Right cardiac atrium (tissue), 5 donors: ENCODE measurements around the gene PPRC1. TPM values are rescaled to one million over a fixed set of nuclear protein-coding genes. Genes with fewer than 3 reads are reported as not detected.

Source experiments
- ATAC-seq, 2 donors: fragments of 200-7000 bp; cut with Tn5 transposase; one replicate each; pipeline versions ENCODE4 v1.8.0 to v1.9.1; 2020; ENCODE audit warnings: moderate library complexity in 2 of 2, mild to moderate bottlenecking in 1 of 2
- DNase-seq, 3 donors: peaks; one replicate each; pipeline ENCODE4 v3.0.0-alpha.2; 2020
- H3K27ac ChIP-seq: one replicate; pipeline ENCODE4 v1.5.1; 2013; ENCODE audit warnings: mild to moderate bottlenecking, low read length, control low read depth, moderate library complexity
- H3K27me3 ChIP-seq: one replicate; pipeline ENCODE4 v1.6.1; 2013; ENCODE audit not compliant: control insufficient read depth, insufficient read depth
- H3K4me1 ChIP-seq: one replicate; pipeline ENCODE4 v1.6.1; 2013; ENCODE audit warnings: low read length; ENCODE audit not compliant: control insufficient read depth, insufficient read depth
- H3K4me3 ChIP-seq: one replicate; pipeline ENCODE4 v1.5.1; 2013; ENCODE audit warnings: low read length, control low read depth
- H3K9me3 ChIP-seq: one replicate; pipeline ENCODE4 v1.6.1; 2013; ENCODE audit warnings: low read length; ENCODE audit not compliant: control insufficient read depth
- WGBS: extraction: QIAGEN DNeasy Blood & Tissue Kit; methylation state at CpG from one replicate; pipeline ENCODE4 v1.1.7; 2013; 5-methylcytosine and 5-hydroxymethylcytosine counted together
- intact Hi-C, 4 donors: fragments of 100-400 bp; cut with DNase I; formaldehyde crosslinking; loops; one replicate each; pipeline versions ENCODE4 v1.11.0 to v1.14.0; 2022 to 2023
- polyA plus RNA-seq: library from polyadenylated mRNA; stranded (reverse); fragments of 200-250 nt; gene quantifications from one replicate; pipeline ENCODE4 v1.2.3, GENCODE V29; 2013
- total RNA-seq, 4 donors: library from RNA; stranded (reverse); fragmentation: NEBNext Ultra II Directional; extraction: Animal tissue kit (Norgen Biotek cat#: 25700); gene quantifications; one replicate each; pipeline ENCODE4 v1.2.1, GENCODE V29; 2021
- donor health status: healthy with polysubstance abuse.
- donor health status: DM: no; HTN: yes; CAD: no.
- donor health status: DM: no; HTN: no; CAD: no.
- donor health status: DM: no; HTN: yes; CAD: no; lungs with severe emphysema.
- donor health status: DM: yes; HTN: yes; CAD: no.

Gene PPRC1
- total and polyA plus RNA-seq, 5 donors: 11.6 to 28.3 (median 15.0) TPM

- Histone ChIP-seq H3K4me1 (peaks cover 3% of the 10 kb centered on the region), H3K27ac (peak overlapping the region; percentile 93)
Observed at GRCh38 chr10:102133373-102134195, 744 bp downstream of the PPRC1 start.

GRCh38 chr10:102134416-102134815 is 1.6 kb downstream of the PPRC1 start:
- Histone ChIP-seq H3K4me3 (peak overlapping the region; percentile 89), H3K27me3 (no peaks in the 10 kb centered on the region), H3K9me3 (no peaks in the 10 kb centered on the region), H3K27ac (no peak overlapping the region), H3K4me1 (peaks cover 3% of the 10 kb centered on the region)
- ATAC-seq: no peak
- intact Hi-C loops: no loop called here
- 53% methylated on average over 2 of the region's 2 CpGs for WGBS
- DNase-seq: no peak

More at GRCh38 chr10:102133373-102134195, 744 bp downstream of the PPRC1 start:
- intact Hi-C loops: no loop called here
- no peaks in the 10 kb centered on the region for H3K9me3 ChIP-seq
- DNase-seq (peak; percentile 85 to 90 (median 90)), ATAC-seq (peak; percentile 63 to 78)
- WGBS: under 1% methylated on average over 48 of the region's 48 CpGs
- peak overlapping the region; percentile 89 for H3K4me3 ChIP-seq
- H3K27me3 ChIP-seq: no peaks in the 10 kb centered on the region

DNA sequence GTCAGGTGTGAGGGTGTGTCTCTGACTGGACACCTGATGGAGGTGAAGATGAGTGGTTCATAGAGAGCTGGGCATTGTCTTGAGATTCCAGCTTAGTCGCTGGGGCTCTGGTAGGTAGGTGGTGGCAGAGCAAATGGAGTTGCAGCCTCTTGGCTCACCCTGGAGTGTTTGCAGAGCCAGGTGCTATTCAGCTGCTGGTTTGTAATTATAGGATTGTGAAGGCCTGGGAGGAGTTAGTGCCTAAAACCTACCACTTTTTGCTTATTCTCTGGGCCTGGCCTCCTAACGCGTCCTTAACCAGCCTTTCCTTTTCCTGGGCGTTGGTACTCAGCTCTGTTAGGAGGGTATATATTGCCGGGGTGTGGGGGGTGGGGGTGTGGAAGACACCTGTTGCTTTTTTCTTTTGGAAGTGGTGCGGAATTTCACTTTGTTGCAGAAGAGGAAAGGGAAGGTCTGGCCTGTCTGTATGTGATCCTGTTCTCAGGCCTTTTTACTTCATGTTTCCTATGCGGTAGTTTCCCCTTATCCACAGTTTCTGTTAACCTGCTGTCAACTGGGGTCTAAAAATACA is 3.2 kb downstream of the PPRC1 start:
- no peak for ATAC-seq
- Histone ChIP-seq H3K27ac (no peak overlapping the region), H3K9me3 (no peaks in the 10 kb centered on the region), H3K27me3 (no peaks in the 10 kb centered on the region), H3K4me1 (peaks cover 3% of the 10 kb centered on the region), H3K4me3 (no peak overlapping the region)
- no peak for DNase-seq
- WGBS: 72% methylated on average over 7 of the region's 7 CpGs
- intact Hi-C loops: no loop called here

- no peak for DNase-seq
- ATAC-seq: no peak
- no peak overlapping the region for H3K4me3 ChIP-seq
- intact Hi-C loops: no loop called here
- H3K27ac ChIP-seq: no peak overlapping the region
- H3K9me3 ChIP-seq: no peaks in the 10 kb centered on the region
- no peaks in the 10 kb centered on the region for H3K4me1 ChIP-seq
- WGBS: 94% methylated on average over 15 of the region's 15 CpGs
- no peaks in the 10 kb centered on the region for H3K27me3 ChIP-seq
Observed at GRCh38 chr10:102139281-102140110, 6.7 kb downstream of the PPRC1 start.

DNA sequence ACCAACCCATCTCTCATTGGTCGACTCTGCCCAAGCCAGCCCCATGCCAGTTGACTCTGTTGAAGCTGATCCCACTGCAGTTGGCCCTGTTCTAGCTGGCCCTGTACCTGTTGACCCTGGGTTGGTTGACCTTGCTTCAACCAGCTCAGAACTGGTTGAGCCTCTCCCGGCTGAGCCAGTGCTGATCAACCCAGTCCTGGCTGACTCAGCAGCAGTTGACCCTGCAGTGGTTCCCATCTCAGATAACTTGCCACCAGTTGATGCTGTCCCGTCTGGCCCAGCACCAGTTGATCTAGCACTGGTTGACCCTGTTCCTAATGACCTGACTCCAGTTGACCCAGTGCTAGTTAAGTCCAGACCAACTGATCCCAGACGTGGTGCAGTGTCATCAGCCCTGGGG is 7.4 kb downstream of the PPRC1 start:
- Histone ChIP-seq H3K4me3 (no peak overlapping the region), H3K9me3 (no peaks in the 10 kb centered on the region), H3K4me1 (no peaks in the 10 kb centered on the region), H3K27ac (no peak overlapping the region), H3K27me3 (no peaks in the 10 kb centered on the region)
- DNase-seq (no peak), ATAC-seq (no peak)
- WGBS: 88% methylated on average over 4 of the region's 4 CpGs
- intact Hi-C loops: no loop called here

- DNase-seq (no peak), ATAC-seq (no peak)
- H3K4me3 ChIP-seq: no peak overlapping the region
- no peaks in the 10 kb centered on the region for H3K4me1 ChIP-seq
- no peak overlapping the region for H3K27ac ChIP-seq
- intact Hi-C loops: no loop called here
- H3K9me3 ChIP-seq: no peaks in the 10 kb centered on the region
- 92% methylated on average over 5 of the region's 5 CpGs for WGBS
- no peaks in the 10 kb centered on the region for H3K27me3 ChIP-seq
Observed at GRCh38 chr10:102140913-102141540, 8.2 kb downstream of the PPRC1 start.

DNA sequence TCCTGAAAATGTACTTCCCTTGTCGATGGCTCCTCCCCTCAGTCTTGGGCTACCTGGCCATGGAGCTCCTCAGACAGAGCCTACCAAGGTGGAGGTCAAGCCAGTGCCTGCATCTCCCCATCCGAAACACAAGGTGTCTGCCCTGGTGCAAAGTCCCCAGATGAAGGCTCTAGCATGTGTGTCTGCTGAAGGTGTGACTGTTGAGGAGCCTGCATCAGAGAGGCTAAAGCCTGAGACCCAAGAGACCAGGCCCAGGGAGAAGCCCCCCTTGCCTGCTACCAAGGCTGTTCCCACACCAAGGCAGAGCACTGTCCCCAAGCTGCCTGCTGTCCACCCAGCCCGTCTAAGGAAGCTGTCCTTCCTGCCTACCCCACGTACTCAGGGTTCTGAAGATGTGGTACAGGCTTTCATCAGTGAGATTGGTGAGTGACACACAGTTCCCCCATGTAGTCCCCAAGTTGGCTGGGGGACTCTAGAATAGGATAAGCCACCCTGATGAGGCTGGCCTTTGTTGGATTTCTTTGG is 8.8 kb downstream of the PPRC1 start:
- Histone ChIP-seq H3K9me3 (no peaks in the 10 kb centered on the region), H3K4me1 (no peaks in the 10 kb centered on the region), H3K27ac (no peak overlapping the region), H3K27me3 (no peaks in the 10 kb centered on the region), H3K4me3 (no peak overlapping the region)
- WGBS: 88% methylated on average over 4 of the region's 4 CpGs
- DNase-seq (no peak), ATAC-seq (no peak)
- intact Hi-C loops: no loop called here

GRCh38 chr10:102146971-102147428 is 14.2 kb downstream of the PPRC1 start:
- ATAC-seq: no peak
- H3K27me3 ChIP-seq: no peaks in the 10 kb centered on the region
- H3K4me3 ChIP-seq: no peak overlapping the region
- H3K27ac ChIP-seq: no peak overlapping the region
- intact Hi-C loops: no loop called here
- DNase-seq: no peak
- H3K9me3 ChIP-seq: no peaks in the 10 kb centered on the region
- H3K4me1 ChIP-seq: peaks cover 2% of the 10 kb centered on the region
- 89% methylated on average over 17 of the region's 17 CpGs for WGBS

DNA sequence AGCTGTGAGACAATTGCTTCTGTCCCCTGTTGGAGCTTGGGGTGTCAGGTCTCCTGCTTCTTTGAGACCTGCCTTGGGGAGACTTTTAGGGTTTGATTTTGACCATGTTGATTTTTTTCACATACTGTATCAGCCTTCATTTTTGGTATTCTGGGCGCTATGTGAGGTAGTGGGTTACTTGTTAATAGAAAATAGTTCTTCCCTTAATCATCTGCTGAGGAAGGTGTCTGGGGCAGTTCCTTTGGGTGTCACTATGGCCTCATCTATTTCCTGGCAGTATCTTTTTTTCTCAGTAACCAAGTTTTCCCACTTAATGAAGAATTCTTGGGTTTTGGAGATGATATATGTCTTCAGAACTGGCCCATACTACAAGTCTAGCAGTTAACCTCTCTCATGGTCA is 14.7 kb downstream of the PPRC1 start:
- 95% methylated on average over 1 of the region's 1 CpG for WGBS
- Histone ChIP-seq H3K27me3 (no peaks in the 10 kb centered on the region), H3K9me3 (no peaks in the 10 kb centered on the region), H3K4me1 (peaks cover 2% of the 10 kb centered on the region), H3K27ac (no peak overlapping the region), H3K4me3 (no peak overlapping the region)
- DNase-seq (no peak), ATAC-seq (no peak)
- intact Hi-C loops: no loop called here

DNA sequence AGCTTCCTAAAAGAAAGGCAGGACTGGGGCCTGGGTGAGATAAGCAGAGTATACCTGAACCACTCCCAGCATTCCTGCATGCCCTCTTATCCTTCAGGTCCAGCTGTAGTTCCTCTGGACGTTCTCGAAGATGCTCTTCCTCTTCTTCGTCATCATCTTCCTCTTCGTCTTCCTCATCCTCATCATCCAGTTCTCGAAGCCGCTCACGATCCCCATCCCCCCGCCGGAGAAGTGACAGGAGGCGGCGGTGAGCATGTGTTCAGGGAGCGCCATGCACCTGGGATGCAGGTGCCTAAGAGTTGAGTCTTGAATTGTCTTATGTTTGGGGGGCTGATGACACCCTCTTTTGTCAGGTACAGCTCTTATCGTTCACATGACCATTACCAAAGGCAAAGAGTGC is 15.4 kb downstream of the PPRC1 start:
- WGBS: 93% methylated on average over 13 of the region's 13 CpGs
- Histone ChIP-seq H3K4me1 (peaks cover 2% of the 10 kb centered on the region), H3K27me3 (no peaks in the 10 kb centered on the region), H3K4me3 (no peak overlapping the region), H3K9me3 (no peaks in the 10 kb centered on the region), H3K27ac (no peak overlapping the region)
- ATAC-seq (no peak), DNase-seq (no peak)
- intact Hi-C loops: no loop called here
